Stimulated activated naive CD8-positive, alpha-beta T cell treated with anti-CD3 and anti-CD28 coated beads, Interleukin-15, amount 100 ng/mL, for 72 hours (primary cell): ENCODE results near the gene ZNF614.
A peak's percentile ranks its signal among the peaks of the same experiment; 100 is the strongest.
"Not testable (repeated sequence)": the region's sequence is repeated elsewhere in the genome, so short reads cannot be mapped to it uniquely, and the experiment has no call there.

Source experiments
- ATAC-seq: fragments of 150-1000 bp; cut with Tn5 transposase; 2 replicates; pipeline ENCODE4 v1.10.0; 2021; ENCODE audit warnings: mild to moderate bottlenecking, moderate library complexity
- DNase-seq, 2 donors: peaks; one replicate each; pipeline ENCODE4 v3.0.0; 2021 to 2022
- H3K27ac Mint-ChIP-seq, 2 donors: one replicate each; pipeline ENCODE4 v1.8.0; 2022; ENCODE audit warnings: mild to moderate bottlenecking in 2 of 2, mixed read lengths in 2 of 2, moderate library complexity in 2 of 2
- H3K27me3 Mint-ChIP-seq: one replicate; pipeline ENCODE4 v1.8.0; 2022; ENCODE audit warnings: mixed read lengths
- H3K4me1 Mint-ChIP-seq: one replicate; pipeline ENCODE4 v1.8.0; 2022; ENCODE audit warnings: mild to moderate bottlenecking, mixed read lengths
- H3K4me3 Mint-ChIP-seq, 2 donors: one replicate each; pipeline ENCODE4 v1.8.0; 2022; ENCODE audit warnings: mild to moderate bottlenecking in 2 of 2, mixed read lengths in 2 of 2, moderate library complexity in 1 of 2
- H3K9me3 Mint-ChIP-seq, 2 donors: one replicate each; pipeline ENCODE4 v1.8.0; 2022; ENCODE audit warnings: mixed read lengths in 2 of 2

The ZNF614 gene

GRCh38 chr19:52020506-52020905 is 7.7 kb downstream of the ZNF614 start:
- no peaks in the 10 kb centered on the region for H3K4me1 Mint-ChIP-seq
- no peak overlapping the region for H3K4me3 Mint-ChIP-seq
- no peak for DNase-seq
- H3K9me3 Mint-ChIP-seq, result peaks cover 60 to 73% of the 10 kb centered on the region in 2 donors
- H3K27me3 Mint-ChIP-seq, result no peaks in the 10 kb centered on the region
- H3K27ac Mint-ChIP-seq, result no peak overlapping the region
- ATAC-seq, result no peak

GRCh38 chr19:52010674-52011073 is 17.5 kb downstream of the ZNF614 start:
- Mint-ChIP-seq H3K27me3 (no peaks in the 10 kb centered on the region), H3K27ac (no peak overlapping the region), H3K9me3 (peaks cover 18 to 50% of the 10 kb centered on the region in 2 donors), H3K4me1 (peaks cover 17% of the 10 kb centered on the region), H3K4me3 (no peak overlapping the region)
- ATAC-seq, result no peak
- no peak for DNase-seq

GRCh38 chr19:52007806-52008557 is 20.2 kb downstream of the ZNF614 start, which contains the start of gene ZNF615:
Gene ZNF615, minus strand, starts transcription at chr19:52008211. Its CDS starts 4,500 bp downstream, at chr19:52003711.
- H3K9me3 Mint-ChIP-seq, result peaks cover 16 to 50% of the 10 kb centered on the region in 2 donors
- no peaks in the 10 kb centered on the region for H3K27me3 Mint-ChIP-seq

DNA sequence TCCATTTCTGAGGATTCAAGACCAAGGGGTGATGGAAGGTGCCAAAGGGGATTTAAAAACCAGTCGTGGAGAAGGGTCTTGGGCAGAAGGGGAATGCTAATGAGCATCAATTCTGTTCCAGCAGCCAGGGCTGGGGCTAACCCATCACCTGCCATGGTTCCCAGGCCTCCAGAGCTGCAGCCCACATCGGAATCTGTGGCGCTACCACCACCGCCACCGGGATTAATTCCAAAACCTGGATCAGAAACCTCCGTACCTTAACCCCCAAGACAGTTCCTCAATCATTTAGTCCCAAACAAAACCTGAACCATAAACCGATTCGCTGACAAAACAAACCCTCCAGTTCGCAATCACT is 20.8 kb downstream of the ZNF614 start:
- ATAC-seq, result peak; percentile 33

More at GRCh38 chr19:52007806-52008557, 20.2 kb downstream of the ZNF614 start, which contains the start of gene ZNF615:
- DNase-seq (peak; percentile 87 to 89), ATAC-seq (peak; percentile 96)
- peak within 1 kb of the TSS; percentile 98 for H3K27ac Mint-ChIP-seq
- peak within 1 kb of the TSS; percentile 94 to 95 for H3K4me3 Mint-ChIP-seq
- H3K4me1 Mint-ChIP-seq, result peaks cover 17% of the 10 kb centered on the region

GRCh38 chr19:51994048-51994644 is 34.0 kb downstream of the ZNF614 start:
- H3K27me3 Mint-ChIP-seq, result no peaks in the 10 kb centered on the region
- no peak overlapping the region for H3K27ac Mint-ChIP-seq
- ATAC-seq, result no peak
- no peak for DNase-seq
- H3K9me3 Mint-ChIP-seq, result peaks cover 52 to 70% of the 10 kb centered on the region in 2 donors
- H3K4me1 Mint-ChIP-seq, result no peaks in the 10 kb centered on the region
- H3K4me3 Mint-ChIP-seq, result no peak overlapping the region

More for the DNA sequence above, 20.8 kb downstream of the ZNF614 start:
- Mint-ChIP-seq H3K27me3 (no peaks in the 10 kb centered on the region), H3K27ac (peak overlapping the region; percentile 98), H3K4me3 (peak overlapping the region; percentile 94 to 95), H3K4me1 (peaks cover 17% of the 10 kb centered on the region), H3K9me3 (peaks cover 18 to 45% of the 10 kb centered on the region in 2 donors)
- no peak for DNase-seq

GRCh38 chr19:51993422-51993821 is 34.8 kb downstream of the ZNF614 start:
- Mint-ChIP-seq H3K4me3 (no peak overlapping the region), H3K4me1 (no peaks in the 10 kb centered on the region), H3K27me3 (no peaks in the 10 kb centered on the region), H3K27ac (no peak overlapping the region), H3K9me3 (peaks cover 57 to 76% of the 10 kb centered on the region in 2 donors)
- ATAC-seq (no peak), DNase-seq (no peak)

GRCh38 chr19:51986309-51987291 is 41.6 kb downstream of the ZNF614 start, which contains the start of gene ZNF350:
Gene ZNF350, minus strand, starts transcription at chr19:51986840. Its CDS starts 12,480 bp downstream, at chr19:51974360.
- H3K27ac Mint-ChIP-seq, result peak within 1 kb of the TSS; percentile 96 to 98
- peaks cover 32 to 64% of the 10 kb centered on the region in 2 donors for H3K9me3 Mint-ChIP-seq

DNA sequence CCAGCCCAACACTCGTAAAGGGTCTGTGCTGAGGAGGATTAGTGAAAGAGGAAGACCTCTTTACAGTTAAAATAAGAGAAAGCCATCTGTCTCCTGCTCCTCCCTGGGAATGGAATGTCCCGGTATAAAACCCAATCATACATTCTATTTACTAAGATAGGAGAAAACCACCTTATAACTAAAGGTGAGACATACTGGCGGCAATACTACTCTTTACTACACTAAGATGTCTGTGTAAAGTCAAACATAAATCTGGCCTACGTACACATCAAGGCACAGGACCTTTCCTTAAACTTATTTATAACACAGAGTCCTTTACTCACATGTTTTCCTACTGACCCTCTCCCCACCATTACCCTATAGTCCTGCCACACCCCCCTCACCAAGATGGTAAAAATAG is 44.8 kb downstream of the ZNF614 start:
- no peak overlapping the region for H3K4me3 Mint-ChIP-seq
- DNase-seq (no peak), ATAC-seq (no peak)
- H3K4me1 Mint-ChIP-seq, result peaks cover 5% of the 10 kb centered on the region
- H3K27me3 Mint-ChIP-seq, result no peaks in the 10 kb centered on the region
- peaks cover 35 to 65% of the 10 kb centered on the region in 2 donors for H3K9me3 Mint-ChIP-seq
- H3K27ac Mint-ChIP-seq, result no peak overlapping the region

More at GRCh38 chr19:51986309-51987291, 41.6 kb downstream of the ZNF614 start, which contains the start of gene ZNF350:
- peak; percentile 83 to 90 for DNase-seq
- no peaks in the 10 kb centered on the region for H3K27me3 Mint-ChIP-seq
- ATAC-seq, result peak; percentile 99
- peaks cover 5% of the 10 kb centered on the region for H3K4me1 Mint-ChIP-seq
- peak within 1 kb of the TSS; percentile 88 to 98 for H3K4me3 Mint-ChIP-seq

GRCh38 chr19:51980926-51981325 is 47.3 kb downstream of the ZNF614 start:
- peaks cover 44 to 66% of the 10 kb centered on the region in 2 donors for H3K9me3 Mint-ChIP-seq

DNA sequence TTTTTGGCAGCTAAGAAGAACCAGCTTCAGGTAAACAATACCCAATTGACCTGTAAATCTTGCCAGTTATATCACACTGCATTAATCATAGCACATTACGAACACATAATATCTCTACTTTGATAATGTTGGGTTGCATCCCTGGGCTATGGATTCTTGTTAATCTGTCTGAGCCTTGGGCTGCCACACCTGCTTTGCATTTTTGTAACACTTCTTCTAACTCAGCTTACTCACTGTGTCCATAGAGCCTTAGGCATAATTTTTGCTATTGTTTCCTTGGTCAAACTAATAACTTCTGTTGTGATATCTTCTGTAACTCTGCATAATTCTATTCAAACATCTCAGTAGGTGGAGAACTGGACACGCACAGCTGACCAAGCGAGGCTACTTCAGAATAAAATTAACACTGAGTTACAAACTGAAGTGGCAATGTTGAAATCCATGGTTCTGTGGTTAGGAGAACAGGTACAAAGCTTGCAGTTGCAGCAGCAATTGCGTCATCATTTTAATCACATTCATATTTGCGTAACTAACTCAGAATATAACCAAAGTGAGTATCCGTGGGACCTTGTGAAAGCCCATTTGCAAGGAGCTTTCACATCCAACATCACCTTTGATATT is 48.0 kb downstream of the ZNF614 start:
- DNase-seq (no peak), ATAC-seq (no peak)
- no peak overlapping the region for H3K4me3 Mint-ChIP-seq
- H3K9me3 Mint-ChIP-seq, result peaks cover 44 to 68% of the 10 kb centered on the region in 2 donors
- H3K27ac Mint-ChIP-seq, result no peak overlapping the region
- no peaks in the 10 kb centered on the region for H3K27me3 Mint-ChIP-seq
- H3K4me1 Mint-ChIP-seq, result no peaks in the 10 kb centered on the region

More at GRCh38 chr19:51980926-51981325, 47.3 kb downstream of the ZNF614 start:
- not testable (repeated sequence) for ATAC-seq, H3K4me1 Mint-ChIP-seq, H3K4me3 Mint-ChIP-seq, H3K27ac Mint-ChIP-seq, H3K27me3 Mint-ChIP-seq, DNase-seq

DNA sequence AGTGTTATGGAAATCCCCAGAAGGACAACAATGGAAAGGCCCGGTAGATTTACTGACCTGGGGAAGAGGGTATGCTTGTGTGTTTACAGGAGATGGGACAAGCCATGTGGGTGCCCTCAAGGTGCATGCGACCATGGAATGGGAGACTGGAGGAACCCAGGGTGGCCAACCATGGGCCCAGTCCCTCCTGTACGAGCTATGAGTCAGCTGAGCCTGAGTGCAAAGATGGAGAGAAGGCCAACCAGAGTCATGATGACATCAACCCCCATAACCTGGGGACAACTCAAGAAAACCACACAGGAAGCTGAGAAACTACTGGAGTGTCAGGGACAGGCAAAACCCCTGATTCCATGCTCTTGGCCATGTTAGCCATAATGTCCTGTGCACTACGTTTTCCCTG is 49.3 kb downstream of the ZNF614 start:
- ATAC-seq (no peak), DNase-seq (no peak)
- Mint-ChIP-seq H3K4me3 (no peak overlapping the region), H3K27me3 (no peaks in the 10 kb centered on the region), H3K4me1 (no peaks in the 10 kb centered on the region), H3K9me3 (peaks cover 47 to 73% of the 10 kb centered on the region in 2 donors), H3K27ac (no peak overlapping the region)

DNA sequence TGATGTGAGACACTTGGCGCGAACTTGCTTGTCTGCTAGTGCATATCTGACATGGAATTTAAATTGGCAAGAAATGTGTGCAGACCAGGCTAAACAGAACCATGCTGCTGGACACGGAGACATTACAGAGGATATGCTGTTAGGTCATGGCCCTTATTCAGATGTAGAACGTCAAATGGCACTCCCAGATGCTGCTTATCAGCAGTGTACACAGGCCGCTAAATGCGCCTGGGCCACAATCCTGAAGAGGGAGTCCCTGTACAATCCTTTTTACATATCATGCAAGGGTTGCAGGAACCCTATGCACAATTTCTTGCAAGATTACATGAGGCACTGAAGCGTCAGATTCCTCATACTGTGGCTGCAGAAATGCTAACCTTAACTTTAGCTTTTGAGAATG is 50.8 kb downstream of the ZNF614 start:
- H3K27me3 Mint-ChIP-seq, result no peaks in the 10 kb centered on the region
- no peak overlapping the region for H3K4me3 Mint-ChIP-seq
- DNase-seq (no peak), ATAC-seq (no peak)
- H3K9me3 Mint-ChIP-seq, result peaks cover 47 to 68% of the 10 kb centered on the region in 2 donors
- no peaks in the 10 kb centered on the region for H3K4me1 Mint-ChIP-seq
- no peak overlapping the region for H3K27ac Mint-ChIP-seq

GRCh38 chr19:51976852-51977251 is 51.3 kb downstream of the ZNF614 start:
- Mint-ChIP-seq H3K4me3 (no peak overlapping the region), H3K27me3 (no peaks in the 10 kb centered on the region), H3K9me3 (peaks cover 50 to 69% of the 10 kb centered on the region in 2 donors), H3K27ac (no peak overlapping the region), H3K4me1 (no peaks in the 10 kb centered on the region)
- ATAC-seq (no peak), DNase-seq (no peak)

DNA sequence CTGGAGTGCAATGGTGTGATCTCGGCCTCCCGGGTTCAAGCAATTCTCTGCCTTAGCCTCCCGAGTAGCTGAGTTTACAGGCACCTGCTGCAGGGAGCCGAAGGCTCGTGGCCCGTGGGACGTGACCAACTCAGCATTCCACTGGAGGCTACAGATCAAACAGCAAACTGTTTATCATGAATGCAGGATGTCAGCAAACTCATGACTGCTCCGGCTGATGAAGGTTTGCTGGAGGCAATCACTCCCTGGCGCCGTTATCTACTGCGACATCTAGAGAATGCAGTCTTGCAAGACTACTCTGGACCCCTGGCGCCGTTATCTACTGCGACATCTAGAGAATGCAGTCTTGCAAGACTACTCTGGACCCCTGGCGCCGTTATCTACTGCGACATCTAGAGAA is 52.4 kb downstream of the ZNF614 start:
- not testable (repeated sequence) for H3K27ac Mint-ChIP-seq, ATAC-seq, H3K4me3 Mint-ChIP-seq, H3K4me1 Mint-ChIP-seq, H3K27me3 Mint-ChIP-seq, DNase-seq
- peaks cover 51 to 67% of the 10 kb centered on the region in 2 donors for H3K9me3 Mint-ChIP-seq

- DNase-seq, result no peak
- Mint-ChIP-seq H3K4me1 (no peaks in the 10 kb centered on the region), H3K9me3 (peaks cover 44 to 64% of the 10 kb centered on the region in 2 donors)
Observed at GRCh38 chr19:51971624-51972023, 56.6 kb downstream of the ZNF614 start.

More at GRCh38 chr19:51971624-51972023, 56.6 kb downstream of the ZNF614 start:
- ATAC-seq, result no peak
- Mint-ChIP-seq H3K27me3 (no peaks in the 10 kb centered on the region), H3K27ac (no peak overlapping the region), H3K4me3 (no peak overlapping the region)
